ENCODE results near the gene TSGA10IP.

The TSGA10IP gene
- total RNA-seq = 0 reads per million in 2 experiments

GRCh38 chr11:65945430-65945911, at the start of gene TSGA10IP:
Gene TSGA10IP, plus strand, starts transcription at chr11:65945480. Its CDS starts 196 bp downstream, at chr11:65945676.
- no peak for DNase-seq (ENCODE audit: low read depth)

DNA sequence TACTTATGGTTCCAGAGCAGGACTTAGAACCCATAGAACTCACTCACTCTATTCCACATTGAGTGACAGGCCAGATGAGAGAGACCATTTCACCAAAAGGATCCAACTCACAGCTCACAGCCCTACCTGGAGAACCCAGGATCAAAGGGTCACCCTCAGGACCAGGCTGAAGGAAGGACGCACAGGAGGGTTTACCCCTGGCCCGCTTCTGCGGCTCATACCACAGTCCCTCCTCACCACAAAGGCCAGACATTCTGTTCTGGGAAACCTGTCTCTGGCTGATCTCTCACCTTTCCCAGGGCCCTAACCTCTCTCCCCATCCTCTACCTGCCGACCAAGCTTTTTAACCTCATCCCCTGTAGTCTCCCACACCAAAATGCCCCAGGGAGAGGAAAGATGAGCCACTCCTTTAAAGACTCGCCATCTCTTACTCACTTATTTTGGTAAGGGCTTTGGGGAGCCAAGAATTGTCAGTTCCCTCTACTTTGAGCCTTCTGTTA, 49.7 kb upstream of the TSGA10IP start:
- no peak for DNase-seq (ENCODE audit: low read depth)

GRCh38 chr11:65896034-65896999, 49.0 kb upstream of the TSGA10IP start:
- no peak for DNase-seq (ENCODE audit: low read depth)

- DNase-seq (ENCODE audit: low read depth) = no peak
These were observed 48.2 kb upstream of the TSGA10IP start for GRCh38 chr11:65897020-65897471.

DNA sequence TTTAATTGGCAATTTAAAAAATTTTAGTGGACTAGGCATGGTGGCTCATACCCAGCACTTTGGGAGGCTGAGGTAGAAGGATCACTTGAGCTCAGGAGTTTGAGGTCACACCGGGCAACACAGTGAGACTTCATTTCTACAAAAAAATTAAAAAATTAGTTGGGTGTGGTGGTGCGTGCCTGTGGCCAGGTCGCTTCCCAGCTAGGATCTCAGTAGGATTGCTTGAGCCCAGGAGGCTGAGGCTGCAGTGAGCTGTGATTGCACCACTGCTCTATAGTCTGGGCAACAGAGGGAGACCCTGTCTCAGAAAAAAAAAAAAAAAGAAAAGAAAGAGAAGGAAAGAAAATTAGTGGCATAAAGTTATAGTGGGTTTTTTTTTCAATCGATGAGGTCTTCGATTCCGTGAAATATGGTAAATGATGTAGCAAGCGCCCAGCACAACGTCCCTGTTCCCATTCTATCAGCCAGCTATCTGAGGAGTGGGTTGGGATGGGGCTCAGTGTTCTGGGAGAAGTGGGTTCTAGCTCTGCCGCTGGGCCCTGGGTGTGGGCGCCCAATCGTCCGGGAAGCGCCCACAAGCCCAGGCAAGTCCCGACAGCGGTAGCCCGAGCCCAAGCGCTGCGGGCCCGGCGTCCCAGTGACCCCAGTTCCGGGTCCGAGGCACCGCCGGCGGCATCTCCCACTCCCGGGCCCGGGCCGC, 46.5 kb upstream of the TSGA10IP start:
- no peak for DNase-seq (ENCODE audit: low read depth)

DNA sequence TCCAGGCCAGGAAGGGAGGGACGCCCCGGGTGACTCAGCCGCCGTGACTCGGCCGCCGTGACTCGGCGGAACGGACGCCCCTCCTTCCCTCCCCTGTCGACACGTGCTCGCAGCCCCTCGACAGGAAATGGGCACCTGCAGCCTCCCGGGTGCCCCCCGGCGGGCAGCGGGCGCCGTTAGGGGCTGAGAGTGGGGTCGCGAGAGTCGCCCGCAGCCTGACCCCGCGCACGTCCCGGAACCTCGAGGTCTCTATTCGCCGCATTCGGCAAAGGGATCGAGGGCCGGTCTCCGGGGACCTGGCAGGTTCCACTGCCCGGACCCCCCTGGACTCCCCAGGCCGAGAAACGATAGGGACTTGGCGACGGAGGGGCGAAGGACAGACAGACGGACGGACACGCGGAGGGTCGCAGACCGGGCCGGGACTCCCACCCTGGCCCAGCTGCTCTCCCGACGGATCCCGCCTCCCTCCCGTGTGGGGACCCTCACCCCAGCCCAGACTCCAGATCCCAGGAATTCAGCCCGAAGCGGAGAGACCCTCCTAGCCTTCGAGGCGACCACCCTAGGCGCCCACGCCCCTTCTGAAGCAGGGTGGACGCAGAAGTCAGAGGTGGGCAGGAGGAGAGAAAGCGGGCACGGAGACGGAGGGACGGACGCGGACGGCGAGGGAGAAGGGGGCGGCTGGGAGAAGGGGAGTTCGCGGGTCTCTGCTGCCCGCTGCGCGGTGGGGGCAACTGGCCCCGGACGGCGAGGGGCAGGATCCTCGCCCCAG, 45.7 kb upstream of the TSGA10IP start:
- peak; percentile 39 for DNase-seq (ENCODE audit: low read depth)

GRCh38 chr11:65900125-65900898, 45.0 kb upstream of the TSGA10IP start, which contains the start of gene FOSL1:
Gene FOSL1, minus strand, starts transcription at chr11:65900388. Its CDS starts 49 bp downstream, at chr11:65900339.
- peak; percentile 93 for DNase-seq (ENCODE audit: low read depth)

- no peak for DNase-seq (ENCODE audit: low read depth)
These were observed 44.4 kb upstream of the TSGA10IP start for GRCh38 chr11:65900899-65901180.

DNA sequence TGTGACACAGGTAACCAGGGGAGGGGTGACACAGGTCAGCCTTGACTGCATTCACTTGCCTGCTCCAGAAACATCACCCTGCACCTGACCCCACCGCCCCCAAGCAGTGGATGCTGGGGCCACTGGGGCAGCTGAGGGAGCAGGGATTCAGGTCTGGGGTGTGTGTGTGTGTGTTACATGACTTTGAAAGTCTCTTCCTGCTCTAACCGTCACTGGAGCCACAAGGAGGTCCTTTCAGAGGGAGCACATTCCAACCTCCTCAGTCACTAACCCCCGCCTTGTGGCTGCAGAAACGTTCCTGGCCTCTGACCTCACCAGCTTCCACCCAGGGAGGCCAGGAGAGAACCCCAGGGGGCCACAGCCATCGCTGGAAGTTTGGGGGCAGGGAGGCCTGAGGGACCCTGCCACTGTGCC, 42.2 kb upstream of the TSGA10IP start:
- DNase-seq (ENCODE audit: low read depth) = no peak

DNA sequence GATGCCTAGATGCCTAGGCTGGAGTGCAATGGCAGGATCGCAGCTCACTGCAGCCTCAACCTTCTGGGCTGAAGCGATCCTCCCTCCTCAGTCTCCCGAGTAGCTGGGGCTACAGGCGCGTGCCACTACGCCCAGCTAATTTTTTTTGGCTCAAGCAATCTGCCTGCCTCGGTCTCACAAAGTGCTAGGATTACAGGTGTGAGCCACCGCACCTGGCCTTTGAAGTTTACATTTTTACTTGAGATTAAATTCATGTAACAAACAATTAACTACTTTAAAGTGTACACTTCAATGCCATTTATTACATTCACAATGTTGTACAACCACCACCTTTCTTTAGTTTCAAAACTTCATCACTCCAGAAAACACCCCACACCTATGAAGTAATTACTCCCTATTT, 41.6 kb upstream of the TSGA10IP start:
- no peak for DNase-seq (ENCODE audit: low read depth)

DNA sequence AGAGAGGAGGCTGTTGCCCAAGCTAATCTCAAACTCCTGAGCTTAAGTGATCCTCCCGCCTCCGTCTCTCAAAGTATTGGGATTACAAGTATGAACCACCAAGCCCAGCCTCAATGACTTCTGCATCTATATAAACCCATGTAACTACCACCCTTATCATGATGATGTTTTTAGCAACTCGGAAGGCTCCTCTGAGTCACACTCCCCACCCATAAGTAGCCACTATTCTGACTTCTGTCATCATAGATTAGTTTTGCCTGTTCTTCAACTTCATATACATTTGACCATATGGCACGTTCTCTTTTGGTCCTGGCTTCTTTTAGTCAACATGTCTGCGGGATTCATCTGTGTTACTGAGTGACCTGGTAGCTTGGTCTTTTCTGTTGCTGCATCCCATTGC, 38.7 kb upstream of the TSGA10IP start:
- DNase-seq (ENCODE audit: low read depth) = no peak

- no peak for DNase-seq (ENCODE audit: low read depth)
These were observed 37.4 kb upstream of the TSGA10IP start for GRCh38 chr11:65907878-65908277.

GRCh38 chr11:65911682-65912568, 33.4 kb upstream of the TSGA10IP start:
- DNase-seq (ENCODE audit: low read depth) = no peak

DNA sequence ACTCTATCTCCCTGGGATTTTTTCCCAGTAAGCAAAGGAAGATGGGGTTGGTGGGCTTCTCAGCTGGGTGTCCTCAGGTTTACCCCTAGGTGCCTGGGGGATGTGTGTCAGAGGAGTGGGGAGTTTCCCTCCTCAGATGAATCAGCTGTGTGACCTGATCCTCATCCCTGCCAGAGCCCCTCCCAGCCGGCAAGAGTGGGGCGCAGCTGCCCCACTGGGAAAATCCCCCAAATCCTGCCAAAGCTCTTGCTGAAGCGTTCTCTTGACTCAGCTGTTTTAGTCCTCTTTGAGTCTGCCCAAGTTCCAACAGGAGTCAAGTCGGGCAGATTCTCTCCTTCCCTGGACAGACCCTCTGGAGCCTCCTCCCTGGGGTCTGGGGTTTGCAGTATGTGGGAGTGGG, 32.4 kb upstream of the TSGA10IP start:
- no peak for DNase-seq (ENCODE audit: low read depth)

- no peak for DNase-seq (ENCODE audit: low read depth)
These were observed 30.0 kb upstream of the TSGA10IP start for GRCh38 chr11:65915101-65915820.

DNA sequence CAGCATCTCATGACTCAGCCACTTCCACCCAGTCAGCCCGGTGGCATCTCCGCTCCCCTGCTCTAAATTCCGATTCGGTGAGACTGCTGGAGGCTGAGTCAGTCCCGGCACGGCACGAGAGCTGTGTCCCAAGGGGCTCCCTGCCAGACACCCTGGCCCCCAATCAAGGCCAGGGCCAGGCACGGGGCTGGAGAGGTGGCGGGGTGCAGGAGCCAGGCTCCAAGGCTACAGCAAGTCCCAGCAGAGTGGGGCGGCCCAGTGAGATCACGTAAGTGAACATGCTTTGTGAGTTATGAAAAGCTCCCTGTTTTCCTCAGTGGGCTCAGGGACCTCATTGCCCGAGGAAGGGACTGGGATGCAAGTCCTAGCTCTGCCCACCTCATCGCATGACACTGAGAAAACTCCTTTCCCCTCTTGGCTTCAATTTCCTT, 29.4 kb upstream of the TSGA10IP start:
- no peak for DNase-seq (ENCODE audit: low read depth)

- no peak for DNase-seq (ENCODE audit: low read depth)
These were observed 28.9 kb upstream of the TSGA10IP start for GRCh38 chr11:65916391-65916790.

- no peak for DNase-seq (ENCODE audit: low read depth)
These were observed 28.2 kb upstream of the TSGA10IP start for GRCh38 chr11:65917077-65917433.

DNA sequence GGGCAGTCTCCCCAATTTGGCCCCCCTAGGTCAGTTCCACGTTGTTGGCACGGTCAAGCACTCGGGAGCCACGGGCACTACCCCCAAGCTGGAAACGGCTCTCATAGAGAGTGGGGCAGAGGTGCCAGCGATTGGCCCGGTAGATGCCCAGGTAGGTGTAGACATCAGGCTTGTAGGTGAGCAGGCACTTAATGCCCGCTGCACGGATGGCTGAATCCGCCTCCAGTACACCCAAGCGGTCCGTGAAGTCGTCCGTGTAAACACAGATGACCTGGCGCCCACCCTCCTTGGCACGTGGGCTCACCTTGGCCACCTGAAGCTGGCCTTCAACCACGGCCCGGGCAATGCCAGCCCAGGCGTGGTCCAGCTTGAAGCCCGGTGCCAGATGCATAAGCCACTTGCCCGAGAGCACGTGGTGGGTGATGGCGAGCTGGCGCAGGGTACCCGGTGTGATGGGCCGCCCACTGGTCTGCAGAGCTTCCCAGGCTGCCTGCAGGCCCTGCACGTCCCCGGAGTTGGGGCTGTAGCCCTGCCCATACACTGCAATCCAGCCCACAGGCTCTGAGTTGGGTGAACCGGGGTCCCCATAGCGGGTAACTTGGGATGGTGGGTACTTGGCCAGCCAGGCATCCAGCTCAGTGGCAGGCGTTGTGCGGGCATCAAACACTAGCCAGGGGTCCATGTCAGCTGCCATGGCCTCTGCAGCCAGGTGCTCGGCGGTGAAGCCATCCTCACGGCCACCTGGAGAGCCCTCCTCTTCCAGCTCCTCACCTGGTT, 27.7 kb upstream of the TSGA10IP start:
- no peak for DNase-seq (ENCODE audit: low read depth)

All from T follicular helper cell (primary cell).